ENCODE measurements around the gene DOK6.

The DOK6 gene

GRCh38 chr18:69758458-69758857, 357.8 kb downstream of the DOK6 start:
- DNase-seq: no peak

- DNase-seq: no peak
These were observed 358.4 kb downstream of the DOK6 start for GRCh38 chr18:69759046-69759445.

DNA sequence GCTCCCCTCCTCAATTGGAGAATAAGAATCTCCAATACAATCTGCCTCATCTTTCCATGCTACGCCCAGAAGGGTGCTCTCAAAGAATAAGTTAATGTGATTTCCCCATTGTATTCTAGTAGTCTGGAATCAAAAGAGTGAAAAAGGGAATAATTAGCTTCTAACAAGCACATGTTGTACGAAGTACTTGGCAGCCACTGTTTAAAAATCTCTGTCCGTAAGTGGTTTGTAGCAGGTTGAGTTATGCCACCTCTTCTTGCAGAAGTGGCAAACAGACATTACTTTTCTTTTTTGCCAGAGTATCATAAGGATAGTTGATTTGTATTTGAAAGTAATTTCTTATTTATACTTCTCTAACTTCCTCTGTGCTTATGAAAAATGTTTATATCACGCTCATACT, 362.3 kb downstream of the DOK6 start:
- DNase-seq: no peak

GRCh38 chr18:69763821-69764220, 363.1 kb downstream of the DOK6 start:
- DNase-seq: no peak

GRCh38 chr18:69770238-69770637, 369.6 kb downstream of the DOK6 start:
- DNase-seq: no peak

DNA sequence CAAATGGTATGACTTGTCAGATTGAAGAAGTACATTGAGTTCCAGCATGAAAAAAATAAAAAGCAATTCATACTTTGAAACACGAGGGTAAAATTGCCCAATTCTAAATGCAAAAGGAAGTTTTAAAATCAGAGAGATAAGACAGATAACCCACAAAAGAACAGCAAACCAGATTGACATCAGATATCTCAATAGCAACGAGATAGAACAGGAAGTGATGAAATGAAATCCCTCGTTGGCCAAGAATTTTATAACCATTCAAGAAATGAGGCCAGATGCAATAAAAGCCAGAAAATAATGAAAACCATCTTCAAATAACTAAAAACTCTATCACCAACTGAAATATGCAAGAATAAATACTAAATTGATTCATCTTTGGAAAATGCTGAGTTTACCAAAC, 374.1 kb downstream of the DOK6 start:
- no peak for DNase-seq

DNA sequence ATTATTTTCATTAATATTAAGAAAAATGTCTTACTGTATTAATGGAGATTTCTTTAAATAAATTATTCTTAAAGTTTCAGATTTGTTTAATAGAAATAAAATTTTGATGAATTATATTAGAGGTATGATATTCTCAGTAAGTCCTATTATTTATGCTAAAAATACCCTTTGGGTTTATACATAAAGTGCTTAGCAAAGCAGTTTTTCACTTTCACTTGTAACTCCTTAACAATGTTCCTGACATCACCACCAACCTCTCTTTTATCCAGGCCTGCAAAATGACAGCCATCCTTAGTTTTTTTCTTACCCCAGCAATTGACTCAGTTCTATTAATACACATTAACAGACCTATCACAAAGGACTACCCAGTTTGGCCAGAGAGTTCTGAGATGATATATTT, 376.6 kb downstream of the DOK6 start:
- DNase-seq: no peak

- no peak for DNase-seq
These were observed 378.0 kb downstream of the DOK6 start for GRCh38 chr18:69778680-69779079.

DNA sequence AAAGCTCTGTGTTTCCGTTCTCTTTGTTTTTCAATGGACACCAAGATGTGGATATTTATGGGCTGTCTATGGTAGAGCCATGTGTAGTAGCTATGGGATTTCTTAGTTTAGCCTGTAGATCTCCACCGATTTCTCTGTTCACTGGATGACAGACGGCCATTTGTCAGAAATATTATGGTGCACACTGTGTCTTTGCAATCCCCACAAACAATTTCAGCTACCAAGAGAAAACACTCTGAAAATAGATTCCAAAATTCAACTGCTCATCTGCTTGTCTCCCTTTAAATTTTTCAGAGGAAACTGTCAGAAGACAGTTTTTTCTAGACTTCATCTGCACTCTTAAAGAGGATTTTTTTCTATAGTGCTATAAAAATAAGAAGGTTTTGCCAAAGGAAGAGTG, 380.2 kb downstream of the DOK6 start:
- no peak for DNase-seq

- no peak for DNase-seq
These were observed 384.1 kb downstream of the DOK6 start for GRCh38 chr18:69784815-69785214.

DNA sequence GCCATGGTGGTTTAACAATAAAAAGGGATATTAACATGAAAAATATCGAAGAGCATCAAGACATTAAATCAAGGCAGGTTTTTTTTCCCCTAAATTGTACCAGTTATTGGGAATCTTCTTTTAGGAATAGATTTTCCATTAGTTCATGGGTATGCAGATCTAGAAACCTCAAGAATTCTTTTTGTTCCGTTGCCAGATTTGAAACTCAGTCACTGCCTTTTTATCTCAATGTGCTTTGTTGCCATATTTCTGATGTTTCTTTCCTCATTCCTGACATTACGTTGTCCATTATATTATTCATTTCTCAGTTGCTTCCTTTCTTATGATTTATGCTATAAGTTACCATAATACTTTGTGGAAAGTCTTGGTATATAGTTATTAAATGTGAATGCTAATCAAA, 384.8 kb downstream of the DOK6 start:
- DNase-seq: no peak

GRCh38 chr18:69786427-69786826, 385.7 kb downstream of the DOK6 start:
- no peak for DNase-seq

GRCh38 chr18:69787825-69788547, 387.3 kb downstream of the DOK6 start:
- no peak for DNase-seq

GRCh38 chr18:69789794-69790193, 389.1 kb downstream of the DOK6 start:
- DNase-seq: no peak

DNA sequence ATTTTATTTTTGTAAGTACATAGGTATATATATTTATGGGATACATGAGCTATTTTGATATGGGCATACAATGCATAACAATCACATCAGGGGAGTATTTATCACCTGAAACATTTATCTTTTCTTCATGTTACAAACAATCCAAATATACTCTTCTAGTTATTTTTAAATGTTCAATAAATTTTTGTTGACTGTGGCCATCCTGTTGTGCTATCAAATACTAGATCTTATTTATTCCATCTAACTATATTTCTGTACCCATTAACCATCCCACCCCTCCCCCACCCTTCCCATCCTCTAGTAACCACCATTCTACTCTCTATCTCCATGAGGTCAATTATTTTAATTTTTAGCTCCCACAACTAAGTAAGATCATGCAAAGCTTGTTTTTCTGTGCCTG, 390.0 kb downstream of the DOK6 start:
- DNase-seq: no peak

DNA sequence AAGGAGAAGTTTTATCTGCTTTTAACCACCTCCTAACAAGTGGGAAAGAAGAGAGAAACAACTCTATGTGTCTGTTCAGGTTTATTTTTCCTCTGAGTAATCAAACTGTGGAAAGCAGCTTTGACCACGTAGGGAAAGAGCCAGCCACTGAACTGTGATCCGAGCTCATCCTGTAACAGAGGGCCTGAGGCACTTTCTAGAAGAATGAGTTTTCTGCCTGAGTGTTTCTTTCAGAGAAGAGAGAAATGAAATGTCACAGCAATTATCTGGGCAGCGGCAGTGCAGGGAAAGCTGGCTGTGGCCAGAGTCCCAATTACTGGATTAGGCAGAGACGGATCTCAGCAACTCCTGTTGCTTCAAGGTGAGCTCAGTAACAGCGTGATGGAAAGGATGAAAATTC, 395.1 kb downstream of the DOK6 start:
- no peak for DNase-seq

- no peak for DNase-seq
These were observed 404.3 kb downstream of the DOK6 start for GRCh38 chr18:69804776-69805501.

DNA sequence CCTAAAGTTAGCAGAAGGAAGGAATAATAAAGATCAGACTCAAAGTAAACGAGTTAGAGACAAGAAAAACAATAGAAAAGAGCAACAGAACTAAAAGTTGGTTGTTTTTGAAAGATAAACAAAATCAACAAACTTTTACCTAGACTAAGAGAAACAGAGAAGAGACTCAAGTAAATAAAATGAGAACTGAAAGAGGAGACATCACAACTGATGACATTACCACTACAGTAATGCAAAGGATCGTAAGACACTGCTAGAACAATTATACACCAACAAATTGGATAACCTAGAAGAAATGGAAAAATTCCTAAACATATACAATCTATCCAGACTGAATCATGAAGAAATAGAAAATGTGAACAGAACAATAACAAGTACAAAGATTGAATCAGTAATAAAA, 407.7 kb downstream of the DOK6 start:
- DNase-seq: no peak

GRCh38 chr18:69813559-69813958, 412.9 kb downstream of the DOK6 start:
- no peak for DNase-seq

DNA sequence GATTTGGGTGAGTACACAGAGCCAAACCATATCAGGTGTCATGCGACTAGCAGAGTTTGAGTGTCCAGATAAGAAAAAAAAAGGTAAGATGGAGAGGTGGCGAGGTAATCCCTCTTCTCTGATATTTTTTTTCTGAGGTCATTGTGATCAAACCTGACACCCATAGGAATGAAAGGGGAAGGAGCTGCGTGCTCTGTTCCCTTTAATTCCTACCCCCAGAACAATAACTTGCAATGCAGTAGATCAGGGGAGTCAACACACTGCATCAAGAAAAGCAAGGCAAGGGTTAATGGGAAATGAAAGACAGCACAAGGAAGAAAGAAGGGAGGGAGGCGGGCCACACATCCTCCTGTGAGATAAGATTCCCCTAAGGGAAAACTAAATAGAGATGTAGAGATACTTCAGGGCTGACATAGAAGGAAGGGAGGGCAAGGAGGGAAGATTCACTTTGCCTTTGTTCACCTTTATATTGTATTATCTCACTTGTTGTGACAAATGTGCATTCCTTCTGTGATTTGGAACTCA, 414.2 kb downstream of the DOK6 start:
- no peak for DNase-seq

- no peak for DNase-seq
These were observed 416.8 kb downstream of the DOK6 start for GRCh38 chr18:69817335-69817940.

DNA sequence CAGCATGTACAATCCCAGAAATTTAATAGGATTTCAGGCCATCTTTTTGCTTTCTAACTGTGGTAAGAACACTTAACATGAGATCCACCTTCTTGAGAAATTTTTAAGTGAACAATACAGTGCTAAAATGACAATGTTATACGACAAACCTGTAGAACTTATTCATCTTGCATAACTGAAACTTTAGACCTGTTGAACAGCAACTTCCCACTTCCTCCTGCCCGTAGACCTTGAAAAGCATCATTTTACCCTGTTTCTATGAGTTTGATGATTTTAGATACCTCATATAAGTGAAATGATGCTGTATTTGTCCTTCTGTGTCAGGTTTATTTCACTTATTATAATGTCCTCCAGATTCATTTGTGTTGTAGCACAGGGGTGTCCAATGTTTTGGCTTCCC, 418.8 kb downstream of the DOK6 start:
- no peak for DNase-seq

- DNase-seq: no peak
These were observed 419.9 kb downstream of the DOK6 start for GRCh38 chr18:69820538-69820937.

DNA sequence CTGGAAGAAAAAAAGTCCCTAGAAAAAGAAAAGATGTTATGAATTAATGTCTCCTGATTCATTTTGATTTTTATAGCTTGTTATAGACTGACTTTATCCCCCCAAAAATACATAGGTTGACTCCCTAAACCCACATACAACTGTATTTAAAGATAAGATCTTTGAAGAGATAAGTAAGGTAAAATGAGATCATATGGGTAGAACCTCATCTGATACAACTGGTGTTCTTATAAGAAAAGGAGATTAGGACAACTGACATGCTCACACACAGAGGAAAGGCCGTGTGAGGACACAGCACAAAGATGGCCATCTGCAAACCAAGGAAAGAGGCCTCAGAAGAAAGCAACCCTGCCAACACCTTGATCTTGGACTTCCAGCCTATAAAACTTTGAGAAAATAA, 429.5 kb downstream of the DOK6 start:
- no peak for DNase-seq

All from stimulated activated CD4-positive, alpha-beta T cell treated with anti-CD3 and anti-CD28 coated beads, Interleukin-4, amount 100 ng/mL, for 1 hour (primary cell).